Prostate gland (tissue), 2 donors: ENCODE data around the gene PTPRK.

Source experiments
- CTCF ChIP-seq, 4 experiments: fragments of 200-600 bp in 2 of 4; fragments of 450-650 bp in 2 of 4; sonication (generic) in 2 of 4; IDR thresholded peaks; 1 replicate in 3 of 4; 2 replicates in 1 of 4; pipeline ENCODE4 v1.5.1; 2016 to 2019; ENCODE audit warnings: antibody characterized with exemption in 4 of 4, mild to moderate bottlenecking in 2 of 4, moderate library complexity in 2 of 4
- POLR2A ChIP-seq: fragments of 450-650 bp; IDR thresholded peaks from one replicate; pipeline ENCODE4 v1.6.1; 2016; ENCODE audit warnings: antibody characterized with exemption, mild to moderate bottlenecking

DNA sequence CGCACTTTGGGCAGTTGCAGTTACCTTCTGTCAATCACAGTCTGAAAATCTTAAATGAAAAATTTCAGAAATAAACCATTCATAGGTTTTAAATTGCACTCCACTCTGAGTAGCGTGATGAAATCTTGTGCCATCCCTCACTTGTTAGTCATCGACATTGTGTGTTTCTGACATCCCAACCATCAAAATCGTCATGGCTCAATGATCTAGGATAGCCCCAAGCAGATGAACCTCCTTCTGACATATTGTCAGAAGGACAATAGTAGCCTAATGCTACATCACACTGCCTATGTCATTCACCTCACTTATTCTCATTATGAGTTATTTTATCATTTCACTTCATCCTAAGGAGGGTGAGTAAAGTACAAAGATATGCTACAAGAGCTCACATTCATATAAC lies 284.8 kb downstream of the PTPRK start:
- TF ChIP-seq CTCF (IDR thresholded peaks at IDR 0.05) (no peak), POLR2A (no peak)
